CD14-positive monocyte (primary cell): Measurements from ENCODE around the gene HRH2. TPM values are rescaled to one million over a fixed set of nuclear protein-coding genes. Genes with fewer than 3 reads are reported as not detected.

ENCODE experiments used
- DNase-seq, 3 donors: peaks; one replicate each; pipeline ENCODE4 v3.0.0-alpha.2; 2011 to 2022
- H2AFZ ChIP-seq: 2 replicates; pipeline ENCODE4 v1.6.0; 2012; ENCODE audit warnings: mild to moderate bottlenecking, low read depth, low read length, inconsistent platforms; ENCODE audit not compliant: insufficient read depth, poor library complexity, severe bottlenecking
- H3K27ac ChIP-seq, 2 donors: 1 replicate in 1 of 2; 2 replicates in 1 of 2; pipeline ENCODE4 v1.5.1; 2012 to 2013; ENCODE audit warnings: low read length in 2 of 2, control low read depth in 1 of 2, inconsistent platforms in 1 of 2, low read depth in 1 of 2, mild to moderate bottlenecking in 1 of 2
- H3K27me3 ChIP-seq, 2 donors: one replicate each; pipeline versions ENCODE4 v1.6.0 to v1.6.1; 2011 to 2013; ENCODE audit warnings: low read length in 2 of 2; ENCODE audit not compliant: control insufficient read depth in 2 of 2, insufficient read depth in 2 of 2
- H3K36me3 ChIP-seq, 2 donors: replicated peaks in 1 of 2; 1 replicate in 1 of 2; 2 replicates in 1 of 2; pipeline versions ENCODE4 v1.5.1 to v1.6.1; 2012 to 2013; ENCODE audit warnings: low read length in 2 of 2, control low read depth in 1 of 2, inconsistent platforms in 1 of 2, mild to moderate bottlenecking in 1 of 2; ENCODE audit not compliant: insufficient read depth in 2 of 2, control insufficient read depth in 1 of 2
- H3K4me1 ChIP-seq, 2 donors: 1 replicate in 1 of 2; 2 replicates in 1 of 2; pipeline versions ENCODE4 v1.5.1 to v1.6.1; 2012 to 2013; ENCODE audit warnings: low read length in 2 of 2, control low read depth in 1 of 2, inconsistent platforms in 1 of 2, mild to moderate bottlenecking in 1 of 2, moderate library complexity in 1 of 2; ENCODE audit not compliant: insufficient read depth in 2 of 2, control insufficient read depth in 1 of 2
- H3K4me2 ChIP-seq: replicated peaks from 2 replicates; pipeline ENCODE3; 2012; ENCODE audit warnings: low read length, moderate library complexity, mild to moderate bottlenecking; ENCODE audit not compliant: poor library complexity, severe bottlenecking; ENCODE audit errors: extremely low read depth
- H3K4me3 ChIP-seq, 3 experiments: fragments of 200-600 bp in 1 of 3; sonication (generic) in 1 of 3; replicated peaks in 1 of 3; 1 replicate in 2 of 3; 2 replicates in 1 of 3; pipeline ENCODE4 v1.5.1; 2011 to 2013; ENCODE audit warnings: low read length in 3 of 3, mild to moderate bottlenecking in 3 of 3, control low read depth in 2 of 3, low read depth in 2 of 3, inconsistent platforms in 1 of 3, moderate library complexity in 1 of 3
- H3K79me2 ChIP-seq: 2 replicates; pipeline ENCODE4 v1.6.0; 2012; ENCODE audit warnings: mild to moderate bottlenecking, control low read depth, inconsistent platforms, low read length, moderate library complexity; ENCODE audit not compliant: insufficient read depth
- H3K9ac ChIP-seq: 2 replicates; pipeline ENCODE4 v1.6.0; 2017; ENCODE audit warnings: low read length, mild to moderate bottlenecking; ENCODE audit not compliant: insufficient read depth, poor library complexity, severe bottlenecking
- H3K9me3 ChIP-seq, 2 donors: replicated peaks in 1 of 2; 1 replicate in 1 of 2; 2 replicates in 1 of 2; pipeline versions ENCODE4 v1.5.1 to v1.6.1; 2012 to 2013; ENCODE audit warnings: low read length in 2 of 2, control low read depth in 1 of 2; ENCODE audit not compliant: control insufficient read depth in 1 of 2, insufficient read depth in 1 of 2
- H4K20me1 ChIP-seq: 2 replicates; pipeline ENCODE4 v1.6.0; 2012; ENCODE audit warnings: mild to moderate bottlenecking, low read length, control low read depth, moderate library complexity; ENCODE audit not compliant: insufficient read depth
- H3K27ac Mint-ChIP-seq, 7 donors: one replicate each; pipeline ENCODE4 v1.8.0; 2020; ENCODE audit warnings: mild to moderate bottlenecking in 7 of 7, mixed read lengths in 7 of 7, moderate library complexity in 6 of 7, inconsistent platforms in 2 of 7
- H3K27me3 Mint-ChIP-seq, 3 donors: one replicate each; pipeline ENCODE4 v1.8.0; 2021 to 2022; ENCODE audit warnings: low read depth in 3 of 3, mild to moderate bottlenecking in 3 of 3, mixed read lengths in 3 of 3, moderate library complexity in 3 of 3, inconsistent platforms in 1 of 3
- H3K36me3 Mint-ChIP-seq, 2 donors: one replicate each; pipeline ENCODE4 v1.8.0; 2020; ENCODE audit warnings: mixed read lengths in 2 of 2, inconsistent platforms in 1 of 2, mild to moderate bottlenecking in 1 of 2
- H3K4me1 Mint-ChIP-seq: one replicate; pipeline ENCODE4 v1.8.0; 2020; ENCODE audit warnings: mild to moderate bottlenecking, mixed read lengths
- H3K4me3 Mint-ChIP-seq, 2 donors: one replicate each; pipeline ENCODE4 v1.8.0; 2020; ENCODE audit warnings: mild to moderate bottlenecking in 2 of 2, mixed read lengths in 2 of 2, moderate library complexity in 1 of 2
- H3K9me3 Mint-ChIP-seq, 7 donors: one replicate each; pipeline ENCODE4 v1.8.0; 2020 to 2022; ENCODE audit warnings: mixed read lengths in 7 of 7, mild to moderate bottlenecking in 6 of 7, moderate library complexity in 6 of 7, inconsistent platforms in 2 of 7
- CTCF ChIP-seq: fragments of 200-600 bp; IDR thresholded peaks from one replicate; pipeline ENCODE4 v1.8.0; 2022; ENCODE audit warnings: antibody characterized with exemption, mild to moderate bottlenecking
- WGBS: methylation state at CpG from one replicate; pipeline ENCODE4 v1.1.5; 2013; ENCODE audit warnings: missing lambda C conversion rate; ENCODE audit not compliant: insufficient coverage; 5-methylcytosine and 5-hydroxymethylcytosine counted together
- intact Hi-C, 2 donors: fragments of 100-400 bp; cut with micrococcal nuclease; formaldehyde crosslinking; loops; one replicate each; pipeline versions ENCODE4 v1.15.0 to v1.15.1; 2023
- polyA plus RNA-seq, 3 donors: library from polyadenylated mRNA; depleted of rRNA in 1 of 3; unstranded in 2 of 3; stranded (reverse) in 1 of 3; fragments of 300-500 nt in 2 of 3; fragments of >200 nt in 1 of 3; fragmentation: Illumina TruSeq in 2 of 3; gene quantifications; 1 replicate in 2 of 3; 2 replicates in 1 of 3; pipeline ENCODE4 v1.2.3, GENCODE V29; 2012 to 2021

Gene HRH2
- polyA plus RNA-seq, 3 donors = 10.6 to 71.7 (median 25.5) TPM

GRCh38 chr5:175691761-175692160, 33.9 kb downstream of the HRH2 start:
- H3K79me2 ChIP-seq = peaks cover 93% of the 10 kb centered on the region
- TF ChIP-seq CTCF = no peak
- peak overlapping the region; percentile 56 for H3K4me2 ChIP-seq
- peaks cover 13 to 20% of the 10 kb centered on the region in 2 donors for H3K36me3 ChIP-seq
- no peak overlapping the region for H3K9ac ChIP-seq
- peak overlapping the region in 6 of 7 donors; percentile 20 to 100 (median 98) for H3K27ac Mint-ChIP-seq
- no peak overlapping the region for H3K4me3 Mint-ChIP-seq
- peaks cover 0 to 9% (median 3%) of the 10 kb centered on the region in 7 donors for H3K9me3 Mint-ChIP-seq
- peak overlapping the region in 1 of 3 experiments; percentile 59 for H3K4me3 ChIP-seq
- no peak overlapping the region for H2AFZ ChIP-seq
- H3K36me3 Mint-ChIP-seq = peaks cover 28 to 78% of the 10 kb centered on the region in 2 donors
- peaks cover 98 to 100% of the 10 kb centered on the region in 2 donors for H3K4me1 ChIP-seq
- peaks cover 6% of the 10 kb centered on the region for H4K20me1 ChIP-seq
- H3K27me3 ChIP-seq = no peaks in the 10 kb centered on the region
- H3K9me3 ChIP-seq = no peaks in the 10 kb centered on the region
- intact Hi-C loops = loop anchor here (5.0 to 10.0 kb wide), 2 partner anchors 34 to 77 kb away; partner anchors contain the start of gene HRH2 (in 2 of the 2)
- 84% methylated on average over 5 of the region's 5 CpGs for WGBS
- peaks cover 0 to 3% (median 2%) of the 10 kb centered on the region in 3 donors for H3K27me3 Mint-ChIP-seq
- peaks cover 100% of the 10 kb centered on the region for H3K4me1 Mint-ChIP-seq
- no peak for DNase-seq
- H3K27ac ChIP-seq = peak overlapping the region; percentile 85 to 92

GRCh38 chr5:175692235-175692995, 34.5 kb downstream of the HRH2 start:
- H3K27me3 Mint-ChIP-seq = peaks cover 0 to 2% (median 1%) of the 10 kb centered on the region in 3 donors
- Histone ChIP-seq H3K79me2 (peaks cover 93% of the 10 kb centered on the region), H2AFZ (no peak overlapping the region), H3K9ac (peak overlapping the region; percentile 11), H3K4me3 (peak overlapping the region in 1 of 3 experiments; percentile 59), H4K20me1 (peaks cover 12% of the 10 kb centered on the region), H3K4me1 (peaks cover 97 to 100% of the 10 kb centered on the region in 2 donors), H3K36me3 (peaks cover 8 to 16% of the 10 kb centered on the region in 2 donors), H3K4me2 (peak overlapping the region; percentile 24), H3K9me3 (no peaks in the 10 kb centered on the region), H3K27me3 (no peaks in the 10 kb centered on the region), H3K27ac (peak overlapping the region; percentile 69 to 92)
- peak overlapping the region in 1 of 2 donors; percentile 75 for H3K4me3 Mint-ChIP-seq
- H3K4me1 Mint-ChIP-seq = peaks cover 96% of the 10 kb centered on the region
- TF ChIP-seq CTCF = no peak
- H3K27ac Mint-ChIP-seq = peak overlapping the region; percentile 88 to 98 (median 93)
- DNase-seq = no peak
- H3K9me3 Mint-ChIP-seq = peaks cover 0 to 9% (median 3%) of the 10 kb centered on the region in 7 donors
- intact Hi-C loops = loop anchor here (5.0 to 10.0 kb wide), 2 partner anchors 35 to 78 kb away; partner anchors contain the start of gene HRH2 (in 2 of the 2)
- WGBS = 91% methylated on average over 4 of the region's 16 CpGs
- peaks cover 29 to 76% of the 10 kb centered on the region in 2 donors for H3K36me3 Mint-ChIP-seq
